OCI-LY3 (cell line): ENCODE measurements around the gene EVPL.

Experiments
- CTCF ChIP-seq: fragments of 200-600, 300-600 bp; sonication (generic); IDR thresholded peaks from 2 replicates; pipeline ENCODE4 v1.5.1; 2014; ENCODE audit warnings: antibody characterized with exemption, low read length, low read depth
- EZH2phosphoT487 ChIP-seq: fragments of 200-600 bp; shearing (Covaris generic); IDR thresholded peaks from 2 replicates; pipeline ENCODE4 v1.6.1; 2018; ENCODE audit warnings: antibody characterized with exemption, mixed run types, low read depth

GRCh38 chr17:76049836-76050537 lies 22.9 kb upstream of the EVPL start:
- TF ChIP-seq CTCF: no peak
- no peak for TF ChIP-seq EZH2phosphoT487
